ENCODE data around the gene MAP3K9. TPM values are rescaled to one million over a fixed set of nuclear protein-coding genes. Genes with fewer than 3 reads are reported as not detected.

Gene MAP3K9
- polyA plus RNA-seq, 1 donor from 2014 or later = 10.4 TPM

GRCh38 chr14:70722418-70722817 lies 86.9 kb downstream of the MAP3K9 start:
- Histone ChIP-seq H3K27me3 (ENCODE audit: insufficient read depth, low read depth, low read length) (no peaks in the 10 kb centered on the region), H3K9ac (ENCODE audit: low read length) (no peak overlapping the region), H3K27ac (ENCODE audit: low read length) (no peak overlapping the region), H3K4me3 (ENCODE audit: low read length) (no peak overlapping the region), H3K9me2 (ENCODE audit: insufficient read depth, low read length) (no peaks in the 10 kb centered on the region), H3F3A (ENCODE audit: insufficient read depth, low read length, poor library complexity, severe bottlenecking) (no peaks in the 10 kb centered on the region), H3K36me3 (ENCODE audit: insufficient read depth, low read length) (no peaks in the 10 kb centered on the region), H3K79me2 (replicated peaks; ENCODE audit: insufficient read depth, low read length) (no peaks in the 10 kb centered on the region), H3K9me3 (ENCODE audit: low read length) (no peaks in the 10 kb centered on the region), H3K4me2 (ENCODE audit: low read length) (no peak overlapping the region), H2AFZ (ENCODE audit: low read depth, low read length) (no peak overlapping the region), H4K20me1 (ENCODE audit: insufficient read depth) (no peaks in the 10 kb centered on the region)
- TF ChIP-seq POLR2AphosphoS5 (IDR thresholded peaks at IDR 0.05) (no peak), SMC3 (conservative IDR thresholded peaks at IDR 0.05; ENCODE audit: poor library complexity) (no peak), CTCF (IDR thresholded peaks at IDR 0.05; ENCODE audit: poor library complexity, severe bottlenecking) (no peak), EP300 (conservative IDR thresholded peaks at IDR 0.05; ENCODE audit: poor library complexity, severe bottlenecking) (no peak), MXI1 (conservative IDR thresholded peaks at IDR 0.05; ENCODE audit: poor library complexity, severe bottlenecking) (no peak), RAD21 (conservative IDR thresholded peaks at IDR 0.05) (no peak), EZH2 (IDR thresholded peaks at IDR 0.05; ENCODE audit: borderline replicate concordance, insufficient read depth, low read length, poor library complexity, severe bottlenecking) (no peak), TAF1 (IDR thresholded peaks at IDR 0.05; ENCODE audit: low read depth) (no peak), REST (IDR thresholded peaks at IDR 0.05; ENCODE audit: borderline replicate concordance) (no peak)

DNA sequence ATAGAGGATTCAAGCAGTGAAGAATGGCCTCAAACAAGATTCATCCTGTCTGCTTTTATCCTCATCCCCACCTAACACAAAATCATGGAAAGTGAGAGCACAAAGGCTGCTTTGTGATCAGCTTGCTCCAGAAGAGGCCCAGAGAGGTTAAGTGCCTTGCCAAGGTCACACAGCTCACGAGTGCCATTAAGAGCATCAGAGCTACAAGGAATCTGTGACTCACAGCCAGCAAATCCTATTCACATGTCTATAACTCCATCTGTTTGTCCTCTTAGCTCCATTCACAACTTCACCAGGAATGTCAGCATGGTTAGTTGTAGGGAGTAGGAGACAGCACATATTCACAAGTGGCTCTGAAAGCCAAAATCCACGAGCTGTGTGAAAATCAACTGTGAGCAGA lies 87.8 kb downstream of the MAP3K9 start:
- H3K4me2 ChIP-seq (ENCODE audit: low read length) = no peak overlapping the region
- H3K27me3 ChIP-seq (ENCODE audit: insufficient read depth, low read depth, low read length) = no peaks in the 10 kb centered on the region

More for the DNA sequence above, 87.8 kb downstream of the MAP3K9 start:
- H3K4me3 ChIP-seq (ENCODE audit: low read length) = no peak overlapping the region
- H3K9me2 ChIP-seq (ENCODE audit: insufficient read depth, low read length) = no peaks in the 10 kb centered on the region
- no peaks in the 10 kb centered on the region for H3K9me3 ChIP-seq (ENCODE audit: low read length)
- TF ChIP-seq CTCF (IDR thresholded peaks at IDR 0.05; ENCODE audit: poor library complexity, severe bottlenecking) (no peak), EZH2 (IDR thresholded peaks at IDR 0.05; ENCODE audit: borderline replicate concordance, insufficient read depth, low read length, poor library complexity, severe bottlenecking) (no peak), POLR2AphosphoS5 (IDR thresholded peaks at IDR 0.05) (no peak), SMC3 (conservative IDR thresholded peaks at IDR 0.05; ENCODE audit: poor library complexity) (no peak), RAD21 (conservative IDR thresholded peaks at IDR 0.05) (no peak), REST (IDR thresholded peaks at IDR 0.05; ENCODE audit: borderline replicate concordance) (no peak), TAF1 (IDR thresholded peaks at IDR 0.05; ENCODE audit: low read depth) (no peak), EP300 (conservative IDR thresholded peaks at IDR 0.05; ENCODE audit: poor library complexity, severe bottlenecking) (no peak), MXI1 (conservative IDR thresholded peaks at IDR 0.05; ENCODE audit: poor library complexity, severe bottlenecking) (no peak)
- no peaks in the 10 kb centered on the region for H3K79me2 ChIP-seq (replicated peaks; ENCODE audit: insufficient read depth, low read length)
- no peak overlapping the region for H2AFZ ChIP-seq (ENCODE audit: low read depth, low read length)
- no peaks in the 10 kb centered on the region for H4K20me1 ChIP-seq (ENCODE audit: insufficient read depth)
- no peak overlapping the region for H3K27ac ChIP-seq (ENCODE audit: low read length)
- H3K9ac ChIP-seq (ENCODE audit: low read length) = no peak overlapping the region
- no peaks in the 10 kb centered on the region for H3F3A ChIP-seq (ENCODE audit: insufficient read depth, low read length, poor library complexity, severe bottlenecking)
- H3K36me3 ChIP-seq (ENCODE audit: insufficient read depth, low read length) = no peaks in the 10 kb centered on the region

Data from neural cell (in vitro differentiated cells).